ENCODE results near the gene MPPED2. TPM values are rescaled to one million over a fixed set of nuclear protein-coding genes. Genes with fewer than 3 reads are reported as not detected.

MPPED2 gene
- total and polyA plus RNA-seq, 2 donors from 2014 or later = 10.8 to 12.9 TPM

DNA sequence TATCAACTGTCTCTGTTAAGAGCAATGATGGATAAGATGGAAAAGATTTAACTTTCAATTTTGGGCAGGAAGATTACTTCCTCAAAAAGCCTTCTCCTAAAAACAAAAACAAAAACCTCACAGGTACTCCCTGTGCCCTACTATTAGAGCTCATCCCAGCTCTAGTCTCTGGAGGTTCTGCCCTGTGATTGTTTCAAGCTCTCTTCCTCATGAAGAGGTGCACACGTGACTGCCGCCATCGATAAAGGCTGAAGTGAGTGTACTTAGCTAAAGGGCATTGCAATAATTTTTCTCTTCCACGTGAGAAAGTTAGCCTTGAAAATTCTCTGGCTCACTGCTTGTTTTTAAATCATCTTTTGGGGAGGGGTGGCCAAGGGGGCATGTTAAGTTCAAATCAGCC is 36.6 kb downstream of the MPPED2 start:
- intact Hi-C loops (cut with DNase I) = no loop called here
- Histone ChIP-seq H3K27me3 (ENCODE audit: control insufficient read depth, insufficient read depth, low read length) (no peaks in the 10 kb centered on the region), H3K9ac (ENCODE audit: low read length in 3 of 3) (no peak overlapping the region), H3K36me3 (ENCODE audit: control insufficient read depth in 2 of 3, insufficient read depth in 3 of 3, low read length in 3 of 3) (no peaks in the 10 kb centered on the region), H3K27ac (ENCODE audit: low read depth in 2 of 2, low read length in 2 of 2) (peak overlapping the region in 1 of 2 donors; percentile 18), H3K4me1 (ENCODE audit: control insufficient read depth in 2 of 3, insufficient read depth in 2 of 3, low read depth in 1 of 3, low read length in 3 of 3) (peaks cover 0 to 5% (median 2%) of the 10 kb centered on the region in 3 donors), H3K4me3 (ENCODE audit: low read length in 3 of 3) (no peak overlapping the region), H3K9me3 (ENCODE audit: control insufficient read depth in 2 of 3, insufficient read depth in 1 of 3, low read length in 3 of 3) (no peaks in the 10 kb centered on the region)
- DNase-seq = no peak
- FAIRE-seq = no peak
- TF ChIP-seq, protein P1, sequence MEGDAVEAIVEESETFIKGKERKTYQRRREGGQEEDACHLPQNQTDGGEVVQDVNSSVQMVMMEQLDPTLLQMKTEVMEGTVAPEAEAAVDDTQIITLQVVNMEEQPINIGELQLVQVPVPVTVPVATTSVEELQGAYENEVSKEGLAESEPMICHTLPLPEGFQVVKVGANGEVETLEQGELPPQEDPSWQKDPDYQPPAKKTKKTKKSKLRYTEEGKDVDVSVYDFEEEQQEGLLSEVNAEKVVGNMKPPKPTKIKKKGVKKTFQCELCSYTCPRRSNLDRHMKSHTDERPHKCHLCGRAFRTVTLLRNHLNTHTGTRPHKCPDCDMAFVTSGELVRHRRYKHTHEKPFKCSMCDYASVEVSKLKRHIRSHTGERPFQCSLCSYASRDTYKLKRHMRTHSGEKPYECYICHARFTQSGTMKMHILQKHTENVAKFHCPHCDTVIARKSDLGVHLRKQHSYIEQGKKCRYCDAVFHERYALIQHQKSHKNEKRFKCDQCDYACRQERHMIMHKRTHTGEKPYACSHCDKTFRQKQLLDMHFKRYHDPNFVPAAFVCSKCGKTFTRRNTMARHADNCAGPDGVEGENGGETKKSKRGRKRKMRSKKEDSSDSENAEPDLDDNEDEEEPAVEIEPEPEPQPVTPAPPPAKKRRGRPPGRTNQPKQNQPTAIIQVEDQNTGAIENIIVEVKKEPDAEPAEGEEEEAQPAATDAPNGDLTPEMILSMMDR (IDR thresholded peaks at IDR 0.05; ENCODE audit: borderline replicate concordance, extremely low read depth, insufficient read depth) = no peak

DNA sequence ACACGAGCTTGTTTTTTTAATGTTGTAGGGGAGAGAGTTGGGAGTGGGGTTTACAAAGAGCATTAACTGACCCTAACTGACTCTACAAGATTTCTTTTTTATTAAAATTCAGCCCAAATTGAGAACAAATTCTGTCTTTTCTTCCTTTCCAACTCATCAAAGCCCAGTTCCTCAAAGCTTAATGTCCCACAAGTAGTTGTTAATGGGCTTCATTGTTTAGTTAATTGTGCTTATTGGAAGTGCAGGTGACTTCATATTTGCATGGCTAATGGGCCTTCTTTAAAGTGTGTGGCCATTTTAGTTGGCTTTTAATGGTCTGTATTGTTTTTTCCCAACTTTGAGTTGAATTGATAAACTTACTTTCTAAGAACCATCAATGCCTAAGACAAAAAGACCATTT is 39.8 kb downstream of the MPPED2 start:
- Histone ChIP-seq H3K36me3 (ENCODE audit: control insufficient read depth in 2 of 3, insufficient read depth in 3 of 3, low read length in 3 of 3) (no peaks in the 10 kb centered on the region), H3K27ac (ENCODE audit: low read depth in 2 of 2, low read length in 2 of 2) (no peak overlapping the region), H3K9ac (ENCODE audit: low read length in 3 of 3) (no peak overlapping the region), H3K27me3 (ENCODE audit: control insufficient read depth, insufficient read depth, low read length) (no peaks in the 10 kb centered on the region), H3K4me1 (ENCODE audit: control insufficient read depth in 2 of 3, insufficient read depth in 2 of 3, low read depth in 1 of 3, low read length in 3 of 3) (peaks cover 0 to 4% (median 0%) of the 10 kb centered on the region in 3 donors), H3K4me3 (ENCODE audit: low read length in 3 of 3) (no peak overlapping the region), H3K9me3 (ENCODE audit: control insufficient read depth in 2 of 3, insufficient read depth in 1 of 3, low read length in 3 of 3) (no peaks in the 10 kb centered on the region)
- no peak for DNase-seq
- TF ChIP-seq, protein P1 (IDR thresholded peaks at IDR 0.05; ENCODE audit: borderline replicate concordance, extremely low read depth, insufficient read depth) = no peak
- intact Hi-C loops (cut with DNase I) = no loop called here
- no peak for FAIRE-seq

DNA sequence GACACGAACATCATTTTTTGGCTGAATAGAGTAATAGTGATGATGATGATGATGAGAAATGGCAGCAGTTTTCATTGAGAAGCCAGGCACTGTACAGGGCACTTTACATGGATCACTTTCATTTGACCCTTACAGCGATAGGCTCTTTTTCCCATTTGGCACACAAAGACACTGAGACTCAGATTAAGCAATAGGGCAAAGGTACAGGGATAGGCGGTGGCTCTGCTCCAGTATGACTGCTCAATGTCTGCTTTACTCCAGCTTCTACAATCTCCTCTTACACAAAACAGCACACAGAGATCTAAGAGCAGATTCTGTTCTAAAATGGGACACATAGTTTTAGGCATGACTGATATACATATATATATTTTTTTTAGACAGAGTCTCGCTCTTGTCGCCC is 40.6 kb downstream of the MPPED2 start:
- no peak overlapping the region for H3K4me3 ChIP-seq (ENCODE audit: low read length in 3 of 3)
- DNase-seq (no peak), FAIRE-seq (no peak)
- H3K9me3 ChIP-seq (ENCODE audit: control insufficient read depth in 2 of 3, insufficient read depth in 1 of 3, low read length in 3 of 3) = no peaks in the 10 kb centered on the region
- intact Hi-C loops (cut with DNase I) = no loop called here
- no peak overlapping the region for H3K27ac ChIP-seq (ENCODE audit: low read depth in 2 of 2, low read length in 2 of 2)
- TF ChIP-seq, protein P1 (IDR thresholded peaks at IDR 0.05; ENCODE audit: borderline replicate concordance, extremely low read depth, insufficient read depth) = no peak
- H3K9ac ChIP-seq (ENCODE audit: low read length in 3 of 3) = no peak overlapping the region
- H3K4me1 ChIP-seq (ENCODE audit: control insufficient read depth in 2 of 3, insufficient read depth in 2 of 3, low read depth in 1 of 3, low read length in 3 of 3) = peaks cover 0 to 4% (median 0%) of the 10 kb centered on the region in 3 donors
- H3K27me3 ChIP-seq (ENCODE audit: control insufficient read depth, insufficient read depth, low read length) = no peaks in the 10 kb centered on the region
- no peaks in the 10 kb centered on the region for H3K36me3 ChIP-seq (ENCODE audit: control insufficient read depth in 2 of 3, insufficient read depth in 3 of 3, low read length in 3 of 3)

DNA sequence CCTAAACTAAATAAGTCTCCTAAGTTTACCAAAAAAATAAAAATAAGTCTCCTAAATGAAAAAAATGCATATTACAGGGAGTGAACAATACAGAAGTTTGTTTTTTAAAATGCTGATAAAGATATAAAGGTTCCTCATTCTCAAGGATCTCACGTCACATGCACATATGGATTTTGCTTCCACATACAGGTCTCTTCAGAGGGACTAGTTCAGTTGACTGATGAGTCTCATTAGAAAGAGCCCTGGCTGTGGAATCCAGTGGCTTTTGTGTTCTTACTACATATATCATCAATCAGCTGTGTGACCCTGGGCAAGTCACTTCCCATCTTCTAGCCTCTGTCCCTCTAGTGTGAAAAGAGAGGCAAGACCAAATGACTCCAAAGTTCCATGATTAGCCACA is 43.1 kb downstream of the MPPED2 start:
- intact Hi-C loops (cut with DNase I) = no loop called here
- FAIRE-seq (no peak), DNase-seq (no peak)
- no peak overlapping the region for H3K27ac ChIP-seq (ENCODE audit: low read depth in 2 of 2, low read length in 2 of 2)
- no peaks in the 10 kb centered on the region for H3K27me3 ChIP-seq (ENCODE audit: control insufficient read depth, insufficient read depth, low read length)
- no peak overlapping the region for H3K4me3 ChIP-seq (ENCODE audit: low read length in 3 of 3)
- no peaks in the 10 kb centered on the region for H3K36me3 ChIP-seq (ENCODE audit: control insufficient read depth in 2 of 3, insufficient read depth in 3 of 3, low read length in 3 of 3)
- no peak overlapping the region for H3K9ac ChIP-seq (ENCODE audit: low read length in 3 of 3)
- H3K9me3 ChIP-seq (ENCODE audit: control insufficient read depth in 2 of 3, insufficient read depth in 1 of 3, low read length in 3 of 3) = no peaks in the 10 kb centered on the region
- peaks cover 0 to 2% (median 2%) of the 10 kb centered on the region in 3 donors for H3K4me1 ChIP-seq (ENCODE audit: control insufficient read depth in 2 of 3, insufficient read depth in 2 of 3, low read depth in 1 of 3, low read length in 3 of 3)
- TF ChIP-seq, protein P1 (IDR thresholded peaks at IDR 0.05; ENCODE audit: borderline replicate concordance, extremely low read depth, insufficient read depth) = no peak
